ENCODE results near the gene CXCL3. TPM values are rescaled to one million over a fixed set of nuclear protein-coding genes. Genes with fewer than 3 reads are reported as not detected.

Gene CXCL3
- total RNA-seq, 2 experiments from 2014 or later = 0.30 to 0.61 TPM

- Mint-ChIP-seq H3K36me3 (ENCODE audit: low read depth) (no peaks in the 10 kb centered on the region), H3K27ac (no peak overlapping the region), H3K4me3 (no peak overlapping the region), H3K4me1 (ENCODE audit: low read depth) (no peaks in the 10 kb centered on the region), H3K9me3 (no peaks in the 10 kb centered on the region), H3K27me3 (peaks cover 3% of the 10 kb centered on the region)
- POLR2A ChIA-PET = no interaction called here
- no peaks in the 10 kb centered on the region for H3K4me1 ChIP-seq (ENCODE audit: insufficient read depth, low read length)
- no peaks in the 10 kb centered on the region for H3K36me3 ChIP-seq (ENCODE audit: insufficient read depth, low read length)
- DNase-seq (no peak), ATAC-seq (ENCODE audit: poor library complexity) (no peak)
- TF ChIP-seq CTCF (IDR thresholded peaks at IDR 0.05) = no peak
- H3K9me3 ChIP-seq (ENCODE audit: control insufficient read depth in 1 of 2, insufficient read depth in 1 of 2, low read length in 2 of 2) = no peaks in the 10 kb centered on the region
- no peaks in the 10 kb centered on the region for H3K27me3 ChIP-seq (ENCODE audit: control insufficient read depth in 1 of 2, insufficient read depth in 2 of 2, low read length in 2 of 2)
- H3K27ac ChIP-seq (ENCODE audit: low read depth in 1 of 2, low read length in 2 of 2) = no peak overlapping the region
- intact Hi-C loops (cut with DNase I, micrococcal nuclease) = no loop called here
- CTCF ChIA-PET = no interaction called here
- H3K4me3 ChIP-seq (ENCODE audit: low read length) = no peak overlapping the region
Observed at GRCh38 chr4:73989928-73990327, 48.6 kb downstream of the CXCL3 start.

- Mint-ChIP-seq H3K4me1 (ENCODE audit: low read depth) (no peaks in the 10 kb centered on the region), H3K36me3 (ENCODE audit: low read depth) (no peaks in the 10 kb centered on the region), H3K9me3 (no peaks in the 10 kb centered on the region), H3K4me3 (no peak overlapping the region), H3K27me3 (no peaks in the 10 kb centered on the region), H3K27ac (no peak overlapping the region)
- DNase-seq (no peak), ATAC-seq (ENCODE audit: poor library complexity) (no peak)
- Histone ChIP-seq H3K9me3 (ENCODE audit: control insufficient read depth in 1 of 2, insufficient read depth in 1 of 2, low read length in 2 of 2) (no peaks in the 10 kb centered on the region), H3K4me3 (ENCODE audit: low read length) (no peak overlapping the region), H3K27me3 (ENCODE audit: control insufficient read depth in 1 of 2, insufficient read depth in 2 of 2, low read length in 2 of 2) (no peaks in the 10 kb centered on the region), H3K27ac (ENCODE audit: low read depth in 1 of 2, low read length in 2 of 2) (no peak overlapping the region), H3K4me1 (ENCODE audit: insufficient read depth, low read length) (no peaks in the 10 kb centered on the region), H3K36me3 (ENCODE audit: insufficient read depth, low read length) (no peaks in the 10 kb centered on the region)
- ChIA-PET CTCF (no interaction called here), POLR2A (no interaction called here)
- TF ChIP-seq CTCF (IDR thresholded peaks at IDR 0.05) = no peak
- intact Hi-C loops (cut with DNase I, micrococcal nuclease) = no loop called here
Observed at GRCh38 chr4:73989031-73989430, 49.5 kb downstream of the CXCL3 start.

- Histone ChIP-seq H3K4me1 (ENCODE audit: insufficient read depth, low read length) (no peaks in the 10 kb centered on the region), H3K36me3 (ENCODE audit: insufficient read depth, low read length) (no peaks in the 10 kb centered on the region), H3K27me3 (ENCODE audit: control insufficient read depth in 1 of 2, insufficient read depth in 2 of 2, low read length in 2 of 2) (no peaks in the 10 kb centered on the region), H3K9me3 (ENCODE audit: control insufficient read depth in 1 of 2, insufficient read depth in 1 of 2, low read length in 2 of 2) (no peaks in the 10 kb centered on the region), H3K27ac (ENCODE audit: low read depth in 1 of 2, low read length in 2 of 2) (no peak within 1 kb of the TSS), H3K4me3 (ENCODE audit: low read length) (no peak within 1 kb of the TSS)
- ATAC-seq (ENCODE audit: poor library complexity) = no peak
- Mint-ChIP-seq H3K27ac (no peak within 1 kb of the TSS), H3K36me3 (ENCODE audit: low read depth) (no peaks in the 10 kb centered on the region), H3K4me1 (ENCODE audit: low read depth) (no peaks in the 10 kb centered on the region), H3K27me3 (no peaks in the 10 kb centered on the region), H3K4me3 (no peak within 1 kb of the TSS), H3K9me3 (no peaks in the 10 kb centered on the region)
- ChIA-PET CTCF (no interaction called here), POLR2A (no interaction called here)
- no peak for DNase-seq
- intact Hi-C loops (cut with DNase I, micrococcal nuclease) = no loop called here
- no peak for TF ChIP-seq CTCF (IDR thresholded peaks at IDR 0.05)
Observed at GRCh38 chr4:73988061-73988460, 50.4 kb downstream of the CXCL3 start, which contains the start of gene PPBP. Gene PPBP, minus strand, starts transcription at chr4:73988190. Its CDS starts 87 bp downstream, at chr4:73988103.

Other genes with a start within 250 kb of the CXCL3 start
- not detected for gene CXCL6, start 202.0 kb downstream of the CXCL3 start, total RNA-seq
- gene PF4V1, start 185.4 kb downstream of the CXCL3 start, total RNA-seq = not detected
- gene CXCL1, start 169.3 kb downstream of the CXCL3 start, total RNA-seq = not detected
- not detected for gene PF4, start 56.7 kb downstream of the CXCL3 start, total RNA-seq
- gene PPBP, start 50.5 kb downstream of the CXCL3 start, total RNA-seq = under 1 TPM; 0.52 to 0.95 TPM
- not detected for gene CXCL5, start 40.0 kb downstream of the CXCL3 start, total RNA-seq
- 1 to 10 TPM; 3.4 to 3.8 TPM for gene CXCL2, start 60.5 kb upstream of the CXCL3 start, total RNA-seq
- gene MTHFD2L, start 119.4 kb upstream of the CXCL3 start, total RNA-seq = 10 to 100 TPM; 13.7 to 14.4 TPM

Measured in CD4-positive, alpha-beta T cell (primary cell).